SH-SY5Y (cell line): ENCODE results near the gene ZNRF3.

Experiments used
- GATA2 ChIP-seq: IDR thresholded peaks from 2 replicates; pipeline ENCODE4 v1.6.1; 2011; ENCODE audit warnings: mild to moderate bottlenecking, low read depth, low read length
- GATA3 ChIP-seq: IDR thresholded peaks from 2 replicates; pipeline ENCODE4 v1.6.1; 2011; ENCODE audit warnings: low read depth, mild to moderate bottlenecking, low read length, moderate library complexity

- no peak for TF ChIP-seq GATA2
- TF ChIP-seq GATA3 = no peak
Observed at GRCh38 chr22:29055192-29055830, 171.9 kb downstream of the ZNRF3 start.
